ENCODE data around the gene PSMB7.

PSMB7 gene

DNA sequence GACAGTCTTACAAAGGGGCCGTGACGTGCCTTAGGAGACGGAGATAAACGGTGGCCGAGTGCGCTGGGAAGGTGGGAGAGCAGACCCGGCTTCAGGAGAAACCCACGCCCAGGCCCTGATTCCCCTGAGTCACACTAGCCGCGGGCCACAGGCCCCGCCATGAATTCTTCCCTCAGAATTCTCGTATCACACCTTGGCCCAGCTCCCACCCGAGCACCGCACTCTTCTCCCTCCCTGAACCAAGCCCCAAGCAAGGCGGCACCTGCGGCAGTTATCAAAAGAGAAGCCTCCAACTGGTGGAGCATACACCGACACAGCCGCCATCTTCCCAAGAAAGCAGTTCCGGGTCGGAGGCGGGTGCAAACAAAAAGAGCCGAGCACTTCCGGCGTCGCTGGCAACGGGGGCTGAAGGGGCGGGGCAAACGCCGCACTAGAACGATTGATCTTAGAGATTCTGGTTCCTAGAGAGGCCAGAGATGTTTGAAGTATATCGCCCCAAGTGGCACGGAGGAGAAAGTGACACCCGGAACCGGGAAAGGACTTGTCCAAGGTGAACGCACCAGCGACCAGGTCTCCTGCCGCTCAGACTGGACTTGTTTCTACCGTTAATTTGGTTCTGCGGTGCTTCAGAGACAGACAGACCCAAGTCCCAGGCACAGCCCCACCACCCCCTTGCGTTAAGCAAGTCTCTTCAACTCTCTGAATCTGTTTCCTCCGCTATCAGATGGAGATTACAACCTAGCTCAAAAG is at the start of gene PSMB7:
PSMB7 (minus strand) TSS at position 341 of the 750 bp plus-strand sequence; CDS start at position 324, 17 bp downstream.
- DNase-seq (ENCODE audit: low read depth) = peak; percentile 100

DNA sequence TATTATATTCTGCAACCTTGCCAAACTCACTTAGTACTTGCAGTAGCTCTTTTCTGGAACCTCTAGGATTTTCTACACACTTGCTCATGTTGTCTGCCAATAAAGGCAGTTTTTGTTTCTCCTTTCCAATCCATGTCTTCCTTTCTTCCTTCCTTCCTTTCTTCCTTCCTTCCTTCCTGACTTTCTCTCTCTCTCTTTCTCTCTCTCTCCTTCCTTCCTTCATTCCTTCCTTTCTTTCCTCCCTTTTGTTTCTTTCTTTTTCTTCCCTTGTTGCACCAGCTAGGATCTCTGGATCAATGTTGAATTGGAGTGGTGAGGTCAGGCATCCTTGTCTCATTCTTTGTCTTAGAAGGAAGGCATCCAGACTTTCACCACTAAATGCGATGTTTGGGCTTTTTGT is 47.5 kb upstream of the PSMB7 start:
- no peak for DNase-seq (ENCODE audit: low read depth)

DNA sequence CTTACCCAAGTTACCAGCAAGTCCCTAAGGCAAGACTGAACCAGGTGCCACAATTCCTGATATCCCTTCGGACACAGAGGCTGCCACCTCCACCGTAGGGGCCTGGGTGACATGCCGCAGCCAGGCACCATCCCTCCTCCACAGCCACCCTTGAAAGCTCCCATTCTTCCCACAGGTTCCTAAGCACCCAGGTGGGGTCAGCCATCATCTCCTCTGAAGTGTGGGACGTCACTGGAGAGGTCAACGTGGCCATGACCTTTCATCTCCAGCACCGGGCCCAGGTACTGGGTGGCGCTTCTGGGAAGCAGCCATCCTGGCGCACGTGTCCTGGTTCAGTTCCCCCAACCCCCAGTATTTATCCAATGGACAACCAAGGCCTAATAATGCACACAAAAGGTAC is 43.2 kb upstream of the PSMB7 start:
- DNase-seq (ENCODE audit: low read depth) = no peak

DNA sequence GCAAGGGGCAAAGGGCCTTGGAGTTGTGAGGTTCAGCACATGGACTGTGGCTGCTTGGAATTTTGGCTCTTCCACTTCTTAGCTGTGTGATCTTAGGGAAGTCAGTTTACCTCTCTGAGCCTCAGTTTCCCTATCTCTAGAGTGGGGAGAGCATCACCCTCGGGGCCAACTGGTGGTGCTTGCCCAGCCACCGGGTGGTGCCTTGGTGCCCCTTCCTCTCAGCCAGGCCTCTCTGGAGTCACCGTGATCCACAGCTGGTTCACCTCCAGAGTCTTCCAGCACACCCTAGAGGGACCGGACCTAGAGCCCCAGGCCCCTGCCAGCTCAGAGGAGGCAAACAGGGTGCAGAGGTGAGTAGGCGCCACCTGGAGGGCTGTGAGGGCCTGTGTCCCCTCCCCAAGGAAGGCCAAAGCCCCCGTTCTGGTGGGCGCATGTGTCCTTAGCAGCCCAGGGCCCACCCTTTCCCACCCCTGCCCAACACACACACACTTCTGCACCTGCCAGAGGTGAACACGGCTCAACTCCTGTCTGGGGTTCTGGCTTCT is 42.7 kb upstream of the PSMB7 start:
- DNase-seq (ENCODE audit: low read depth) = no peak

DNA sequence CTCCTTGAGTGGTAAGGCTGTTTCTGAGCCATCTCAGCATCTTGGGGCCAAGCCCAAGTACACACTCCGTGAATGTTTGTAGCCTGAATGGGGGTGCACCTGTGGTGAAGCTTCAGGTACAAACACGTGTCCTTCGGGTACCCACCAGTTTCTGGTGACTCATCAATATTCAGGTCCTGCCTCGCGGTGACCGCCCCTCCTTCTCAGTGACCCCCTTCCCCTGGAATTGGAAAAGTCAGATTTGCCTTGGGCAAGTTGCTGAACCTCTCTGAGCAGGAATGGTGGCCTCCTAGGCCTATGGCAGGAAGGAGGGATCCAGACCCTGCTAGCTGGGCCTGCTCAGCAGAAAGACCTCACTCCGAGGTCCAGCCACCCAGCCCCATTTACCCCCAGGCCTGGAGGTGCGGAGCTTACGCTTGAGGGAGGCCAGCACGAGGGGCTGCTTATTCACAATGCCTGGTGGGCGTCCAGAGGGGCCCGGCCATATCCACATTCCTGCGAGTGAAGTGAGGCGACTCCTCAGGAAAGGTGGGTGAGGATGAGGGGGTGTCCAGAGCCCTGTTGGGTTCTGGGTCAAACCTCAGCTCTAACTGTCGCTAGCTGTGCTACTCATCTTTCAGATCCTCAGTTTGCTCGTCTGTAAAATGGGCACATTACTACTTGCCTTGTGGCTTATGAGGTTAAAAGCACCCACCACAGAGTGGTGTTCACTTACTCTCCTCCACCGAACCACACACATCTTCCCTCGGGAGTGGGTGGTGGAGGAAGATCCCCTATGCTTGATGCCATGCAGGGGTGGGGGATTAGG is 42.0 kb upstream of the PSMB7 start:
- no peak for DNase-seq (ENCODE audit: low read depth)

DNA sequence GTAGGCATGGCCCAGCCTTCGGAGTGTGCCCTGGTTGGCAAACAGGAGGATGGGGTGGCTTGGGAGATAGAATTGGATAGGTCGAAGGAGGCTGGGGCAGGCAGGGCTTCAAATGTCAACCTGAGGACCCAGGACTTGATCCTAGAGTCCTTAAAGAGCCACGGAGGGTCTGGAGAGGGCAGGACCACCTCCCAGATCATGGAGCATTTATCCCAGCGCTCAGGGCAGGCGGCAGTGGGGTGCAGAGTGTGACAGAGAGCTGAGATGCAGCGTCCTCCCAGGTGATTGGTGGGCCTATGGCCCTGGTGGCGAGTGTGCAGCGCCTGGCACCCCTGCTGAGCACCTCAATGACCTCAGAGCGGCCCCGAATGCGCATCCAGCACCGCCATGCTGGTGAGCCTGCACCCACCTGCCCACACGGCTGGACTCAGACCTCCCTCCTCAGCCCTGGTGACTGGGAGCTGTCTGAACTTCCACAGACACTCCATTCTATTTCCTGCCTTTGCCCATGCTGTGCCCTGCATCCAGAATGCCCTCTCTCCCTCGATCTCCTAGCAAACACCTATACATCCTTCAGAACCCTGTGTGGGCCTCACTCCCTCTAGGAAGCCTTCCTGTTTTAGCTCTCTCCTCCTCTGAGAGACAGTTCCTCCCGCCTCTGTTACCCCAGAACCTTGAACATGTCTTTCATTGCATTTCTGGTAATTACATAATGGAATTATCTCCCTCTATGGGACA is 41.3 kb upstream of the PSMB7 start:
- no peak for DNase-seq (ENCODE audit: low read depth)

GRCh38 chr9:124455820-124456219 is 40.6 kb upstream of the PSMB7 start:
- no peak for DNase-seq (ENCODE audit: low read depth)

GRCh38 chr9:124454791-124455443 is 39.7 kb upstream of the PSMB7 start:
- no peak for DNase-seq (ENCODE audit: low read depth)

DNA sequence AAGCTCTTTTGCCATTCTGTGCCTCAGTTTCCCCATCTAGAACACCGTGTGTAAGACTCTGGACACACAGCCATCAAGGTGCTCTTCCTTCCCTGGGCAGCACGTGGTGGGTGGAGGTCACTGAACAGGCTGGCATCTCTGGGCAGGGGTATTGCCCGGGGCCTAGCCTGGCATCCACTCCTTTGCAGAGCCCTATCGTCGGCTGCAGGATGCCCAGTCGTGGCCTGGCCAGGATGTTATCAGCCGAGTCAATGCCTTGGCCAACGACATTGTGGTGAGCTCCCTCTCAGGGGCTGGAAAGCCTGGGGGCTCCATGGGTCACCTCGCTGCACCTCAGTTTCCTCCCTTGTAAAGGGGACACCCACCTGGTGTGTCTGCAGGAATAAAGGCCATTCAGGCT is 39.1 kb upstream of the PSMB7 start:
- DNase-seq (ENCODE audit: low read depth) = no peak

DNA sequence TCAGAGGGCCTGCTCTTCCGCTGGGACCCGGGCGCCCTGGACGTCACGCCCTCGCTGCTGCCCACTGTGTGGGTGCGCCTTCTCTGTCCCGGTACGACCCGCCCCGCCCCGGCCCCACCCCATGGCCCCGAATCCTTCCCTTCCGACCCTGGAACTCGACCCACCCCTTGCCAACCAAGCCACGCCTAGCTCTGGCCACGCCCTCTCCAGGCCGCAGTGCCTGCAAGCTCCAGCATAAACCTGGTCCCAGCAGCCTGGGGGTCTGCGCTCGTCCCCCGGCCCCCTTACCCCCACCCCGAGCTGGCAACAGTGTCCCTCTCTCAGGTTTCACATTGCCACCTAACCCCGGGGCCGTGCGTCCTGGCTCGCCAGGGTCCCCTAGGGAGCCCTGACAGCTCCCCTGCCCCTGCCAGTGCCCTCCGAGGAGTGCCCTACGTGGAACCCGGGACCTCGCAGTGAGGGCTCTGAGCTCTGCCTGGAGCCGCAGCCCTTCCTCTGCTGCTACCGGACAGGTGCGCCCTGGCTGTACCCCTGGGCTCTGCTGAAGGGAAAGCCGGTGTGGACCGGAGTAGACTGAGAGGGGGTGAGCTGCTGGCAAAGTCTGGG is 38.4 kb upstream of the PSMB7 start:
- DNase-seq (ENCODE audit: low read depth) = no peak

DNA sequence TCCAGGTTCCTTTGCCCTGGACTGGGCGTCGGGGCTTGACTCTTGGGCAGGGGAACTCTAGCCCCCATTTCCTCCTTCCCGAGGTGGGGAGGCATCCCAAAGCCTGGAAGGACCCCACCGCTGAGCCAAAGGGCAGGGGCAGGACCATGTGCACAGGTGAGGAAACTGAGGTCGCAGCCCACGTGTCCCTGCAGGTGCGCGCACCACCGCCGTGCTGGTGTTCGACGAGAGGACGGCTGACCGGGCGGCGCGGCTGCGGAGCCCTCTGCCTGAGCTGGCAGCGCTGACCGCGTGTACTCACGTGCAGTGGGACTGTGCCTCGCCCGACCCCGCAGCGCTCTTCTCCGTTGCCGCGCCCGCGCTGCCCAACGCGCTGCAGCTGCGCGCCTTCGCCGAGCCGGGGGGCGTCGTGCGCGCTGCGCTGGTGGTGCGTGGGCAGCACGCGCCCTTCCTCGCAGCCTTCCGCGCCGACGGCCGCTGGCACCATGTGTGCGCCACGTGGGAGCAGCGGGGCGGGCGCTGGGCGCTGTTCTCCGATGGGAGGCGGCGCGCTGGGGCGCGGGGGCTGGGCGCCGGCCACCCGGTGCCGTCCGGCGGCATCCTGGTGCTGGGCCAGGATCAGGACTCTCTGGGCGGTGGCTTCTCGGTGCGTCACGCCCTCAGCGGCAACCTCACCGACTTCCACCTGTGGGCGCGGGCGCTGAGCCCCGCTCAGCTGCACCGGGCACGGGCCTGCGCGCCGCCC is 37.8 kb upstream of the PSMB7 start:
- no peak for DNase-seq (ENCODE audit: low read depth)

- no peak for DNase-seq (ENCODE audit: low read depth)
Measured at GRCh38 chr9:124452326-124452725, 37.1 kb upstream of the PSMB7 start.

DNA sequence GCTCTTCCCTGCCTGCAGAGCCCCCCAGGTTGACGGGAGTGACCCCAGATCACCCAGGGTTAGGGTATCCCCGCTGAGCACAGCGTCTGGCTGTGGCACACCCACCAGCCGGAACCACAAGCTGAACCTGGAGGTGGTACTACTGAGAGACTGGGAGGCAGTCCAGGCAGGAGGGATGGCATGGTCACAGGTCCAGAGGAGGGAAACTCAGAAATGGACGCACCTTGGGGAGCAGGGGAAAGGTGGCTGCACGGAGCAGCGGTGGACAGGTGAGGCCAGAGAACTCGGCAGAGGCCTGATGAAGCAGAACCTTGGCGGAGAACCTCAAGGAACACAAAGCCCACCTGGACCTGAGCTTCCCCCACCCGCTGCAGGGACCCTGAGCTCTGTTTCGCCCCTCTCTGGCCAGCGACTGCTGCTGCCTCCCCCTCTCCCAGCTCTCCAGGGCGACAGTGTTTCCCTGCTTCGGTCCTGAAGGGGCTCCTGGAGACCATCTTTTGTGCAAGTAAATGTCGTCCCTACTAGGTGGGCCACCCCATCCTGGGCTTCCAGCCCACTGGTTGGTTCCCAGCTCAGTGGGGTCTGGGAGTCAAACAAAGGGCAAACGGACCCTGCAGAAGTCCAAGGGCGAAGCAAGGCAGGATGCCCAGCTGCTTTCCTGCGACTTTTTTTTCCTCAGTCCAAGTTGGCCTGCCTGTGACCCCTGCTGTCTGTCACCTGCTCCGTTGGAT is 35.9 kb upstream of the PSMB7 start:
- no peak for DNase-seq (ENCODE audit: low read depth)

- DNase-seq (ENCODE audit: low read depth) = peak; percentile 46
Measured at GRCh38 chr9:124450241-124450924, 35.1 kb upstream of the PSMB7 start, which contains the start of gene ADGRD2. Gene ADGRD2, plus strand, starts transcription at chr9:124450451. Its CDS starts 1,216 bp downstream, at chr9:124451667.

GRCh38 chr9:124449381-124450151 is 34.3 kb upstream of the PSMB7 start:
- no peak for DNase-seq (ENCODE audit: low read depth)

DNA sequence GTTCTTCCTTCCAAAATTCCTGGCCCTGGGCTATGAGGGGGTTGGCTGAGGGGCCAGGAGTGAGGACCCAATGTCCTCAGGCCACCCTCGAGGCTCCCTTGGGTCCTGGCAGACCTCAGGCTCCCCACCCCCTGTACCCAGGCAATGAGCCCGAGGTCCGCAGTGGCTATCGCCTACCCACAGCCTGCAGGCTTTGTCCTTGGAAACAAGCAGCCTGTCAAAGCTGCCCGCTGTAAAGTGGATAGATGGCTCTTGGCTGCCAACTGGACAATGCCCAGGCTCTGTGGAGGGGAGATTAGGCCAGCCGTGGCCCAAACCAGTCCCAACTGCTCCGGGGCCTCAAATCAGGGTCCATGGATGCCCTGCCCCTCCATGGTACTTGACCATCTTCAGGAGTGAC is 32.8 kb upstream of the PSMB7 start:
- no peak for DNase-seq (ENCODE audit: low read depth)

- DNase-seq (ENCODE audit: low read depth) = no peak
Measured at GRCh38 chr9:124447297-124447661, 32.0 kb upstream of the PSMB7 start.

DNA sequence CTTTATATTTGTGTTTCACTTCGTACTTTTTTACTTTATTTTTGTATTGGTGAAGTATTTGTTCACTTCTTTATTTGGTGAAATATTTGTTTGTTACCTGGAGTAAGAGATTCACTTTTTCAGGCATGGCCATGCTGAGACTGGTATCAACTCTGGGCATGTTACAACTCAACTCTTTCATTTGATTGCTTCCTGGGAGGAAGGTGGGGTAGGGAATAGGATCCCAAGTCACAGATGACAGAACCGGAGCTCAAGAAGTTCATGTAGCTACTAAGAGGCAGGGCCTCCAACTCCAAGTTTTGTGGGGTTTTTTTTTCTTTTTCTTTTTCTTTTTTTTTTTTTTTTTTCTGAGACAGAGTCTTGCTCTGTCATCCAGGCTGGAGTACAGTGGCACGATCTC is 28.9 kb upstream of the PSMB7 start:
- no peak for DNase-seq (ENCODE audit: low read depth)

DNA sequence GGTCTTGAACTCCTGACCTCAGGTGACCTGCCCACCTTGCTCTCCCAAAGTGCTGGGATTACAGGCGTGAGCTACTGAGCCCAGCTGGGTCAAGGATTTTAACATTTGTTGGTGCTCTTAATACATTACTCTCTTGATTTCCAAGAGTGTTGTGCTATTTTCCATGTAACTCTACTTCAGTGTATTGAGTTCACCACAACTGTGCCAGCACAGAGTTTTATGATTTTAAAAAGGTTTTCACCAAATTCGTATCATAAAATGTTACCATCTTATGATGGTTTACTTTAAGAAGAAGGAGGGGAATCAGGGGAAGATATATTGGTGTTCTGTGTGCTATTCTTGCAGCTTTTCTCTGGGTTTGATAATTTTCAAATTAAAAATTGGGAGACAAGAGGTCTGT is 28.4 kb upstream of the PSMB7 start:
- DNase-seq (ENCODE audit: low read depth) = no peak

Measured in ELR (cell line).